Uterus (tissue), 2 donors: ENCODE results near the gene KLC1.

Source experiments
- POLR2A ChIP-seq, 2 donors: fragments of 450-650 bp; IDR thresholded peaks; one replicate each; pipeline ENCODE4 v1.6.1; 2016; ENCODE audit warnings: antibody characterized with exemption in 2 of 2, mild to moderate bottlenecking in 1 of 2, moderate library complexity in 1 of 2
- TF ChIP-seq, protein P1 (sequence below), 4 experiments: fragments of 200-600 bp in 2 of 4; fragments of 450-650 bp in 2 of 4; sonication (generic) in 2 of 4; IDR thresholded peaks; one replicate each; pipeline ENCODE4 v1.5.1; 2016 to 2019; ENCODE audit warnings: antibody characterized with exemption in 4 of 4, mild to moderate bottlenecking in 2 of 4, moderate library complexity in 1 of 4

DNA sequence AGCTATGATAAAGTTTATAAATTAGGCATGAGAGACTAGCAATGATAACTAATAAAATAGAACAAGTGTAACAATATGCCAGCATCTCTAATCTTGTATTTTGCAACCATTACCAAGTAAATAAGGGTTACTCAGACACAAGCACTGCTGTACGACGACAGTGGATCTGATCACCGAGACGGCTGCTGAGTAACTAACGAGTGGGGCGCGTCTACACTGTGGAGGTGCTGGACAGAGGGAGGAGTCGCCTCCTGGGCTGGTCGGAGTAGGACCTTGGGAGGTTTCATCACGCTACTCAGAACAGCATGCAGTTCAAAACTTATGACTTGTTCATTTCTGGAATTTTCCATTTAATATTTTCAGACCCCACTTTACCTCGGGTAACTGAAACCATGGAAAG, 47.8 kb upstream of the KLC1 start:
- TF ChIP-seq, protein P1, sequence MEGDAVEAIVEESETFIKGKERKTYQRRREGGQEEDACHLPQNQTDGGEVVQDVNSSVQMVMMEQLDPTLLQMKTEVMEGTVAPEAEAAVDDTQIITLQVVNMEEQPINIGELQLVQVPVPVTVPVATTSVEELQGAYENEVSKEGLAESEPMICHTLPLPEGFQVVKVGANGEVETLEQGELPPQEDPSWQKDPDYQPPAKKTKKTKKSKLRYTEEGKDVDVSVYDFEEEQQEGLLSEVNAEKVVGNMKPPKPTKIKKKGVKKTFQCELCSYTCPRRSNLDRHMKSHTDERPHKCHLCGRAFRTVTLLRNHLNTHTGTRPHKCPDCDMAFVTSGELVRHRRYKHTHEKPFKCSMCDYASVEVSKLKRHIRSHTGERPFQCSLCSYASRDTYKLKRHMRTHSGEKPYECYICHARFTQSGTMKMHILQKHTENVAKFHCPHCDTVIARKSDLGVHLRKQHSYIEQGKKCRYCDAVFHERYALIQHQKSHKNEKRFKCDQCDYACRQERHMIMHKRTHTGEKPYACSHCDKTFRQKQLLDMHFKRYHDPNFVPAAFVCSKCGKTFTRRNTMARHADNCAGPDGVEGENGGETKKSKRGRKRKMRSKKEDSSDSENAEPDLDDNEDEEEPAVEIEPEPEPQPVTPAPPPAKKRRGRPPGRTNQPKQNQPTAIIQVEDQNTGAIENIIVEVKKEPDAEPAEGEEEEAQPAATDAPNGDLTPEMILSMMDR (IDR thresholded peaks at IDR 0.05) = no peak
- no peak for TF ChIP-seq POLR2A (IDR thresholded peaks at IDR 0.05)
